AG10803 (cell line): ENCODE measurements around the gene RPS6KA5.

Source experiments
- DNase-seq: peaks from one replicate; pipeline ENCODE4 v3.0.0; 2010; ENCODE audit warnings: low read depth
- H3K4me3 ChIP-seq: 2 replicates; pipeline ENCODE4 v1.5.1; 2011; ENCODE audit warnings: mild to moderate bottlenecking, low read length, control low read depth
- TF ChIP-seq, protein P1 (sequence below): conservative IDR thresholded peaks from 2 replicates; pipeline ENCODE4 v1.5.1; 2011; ENCODE audit warnings: mild to moderate bottlenecking, low read length, control low read depth, inconsistent platforms

RPS6KA5 gene

DNA sequence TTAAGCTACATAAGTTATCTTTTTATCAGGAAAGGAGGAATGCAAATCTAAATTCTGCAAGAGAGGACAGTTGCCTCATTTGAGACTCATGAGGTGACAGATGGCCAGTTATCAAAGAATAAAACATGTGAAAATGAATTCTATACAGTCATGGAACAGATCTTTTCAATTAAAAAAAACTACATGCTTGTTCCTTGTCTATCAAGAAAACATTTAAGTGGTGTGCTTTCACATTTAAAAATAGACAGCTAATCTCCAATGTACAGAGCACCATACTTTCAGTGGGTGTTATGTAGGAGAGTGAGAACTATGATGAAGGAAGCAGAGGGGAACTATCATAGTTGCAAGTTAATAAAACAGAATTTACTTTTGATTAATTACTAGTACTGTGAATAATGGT, 167.5 kb downstream of the RPS6KA5 start:
- H3K4me3 ChIP-seq = no peak overlapping the region
- no peak for DNase-seq
- TF ChIP-seq, protein P1, sequence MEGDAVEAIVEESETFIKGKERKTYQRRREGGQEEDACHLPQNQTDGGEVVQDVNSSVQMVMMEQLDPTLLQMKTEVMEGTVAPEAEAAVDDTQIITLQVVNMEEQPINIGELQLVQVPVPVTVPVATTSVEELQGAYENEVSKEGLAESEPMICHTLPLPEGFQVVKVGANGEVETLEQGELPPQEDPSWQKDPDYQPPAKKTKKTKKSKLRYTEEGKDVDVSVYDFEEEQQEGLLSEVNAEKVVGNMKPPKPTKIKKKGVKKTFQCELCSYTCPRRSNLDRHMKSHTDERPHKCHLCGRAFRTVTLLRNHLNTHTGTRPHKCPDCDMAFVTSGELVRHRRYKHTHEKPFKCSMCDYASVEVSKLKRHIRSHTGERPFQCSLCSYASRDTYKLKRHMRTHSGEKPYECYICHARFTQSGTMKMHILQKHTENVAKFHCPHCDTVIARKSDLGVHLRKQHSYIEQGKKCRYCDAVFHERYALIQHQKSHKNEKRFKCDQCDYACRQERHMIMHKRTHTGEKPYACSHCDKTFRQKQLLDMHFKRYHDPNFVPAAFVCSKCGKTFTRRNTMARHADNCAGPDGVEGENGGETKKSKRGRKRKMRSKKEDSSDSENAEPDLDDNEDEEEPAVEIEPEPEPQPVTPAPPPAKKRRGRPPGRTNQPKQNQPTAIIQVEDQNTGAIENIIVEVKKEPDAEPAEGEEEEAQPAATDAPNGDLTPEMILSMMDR = no peak

DNA sequence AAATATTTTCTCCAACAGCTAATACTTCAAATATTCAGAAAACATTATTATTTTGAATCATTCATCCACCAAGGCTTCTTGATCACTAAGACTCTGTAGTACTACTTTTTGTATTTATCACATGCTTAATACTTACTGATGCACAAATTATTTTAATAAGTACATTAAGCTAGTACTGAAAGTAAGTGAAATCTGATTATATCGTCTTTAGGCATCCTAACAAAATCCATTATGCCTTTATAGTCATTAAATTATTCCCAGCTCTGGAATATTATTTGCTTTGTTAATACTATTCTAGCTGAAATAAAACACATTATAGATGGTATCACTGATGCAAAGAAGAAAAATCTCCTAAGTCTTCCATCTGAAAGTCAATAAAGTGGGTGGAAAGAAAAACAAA, 169.1 kb downstream of the RPS6KA5 start:
- H3K4me3 ChIP-seq = no peak overlapping the region
- no peak for DNase-seq
- TF ChIP-seq, protein P1 = no peak

DNA sequence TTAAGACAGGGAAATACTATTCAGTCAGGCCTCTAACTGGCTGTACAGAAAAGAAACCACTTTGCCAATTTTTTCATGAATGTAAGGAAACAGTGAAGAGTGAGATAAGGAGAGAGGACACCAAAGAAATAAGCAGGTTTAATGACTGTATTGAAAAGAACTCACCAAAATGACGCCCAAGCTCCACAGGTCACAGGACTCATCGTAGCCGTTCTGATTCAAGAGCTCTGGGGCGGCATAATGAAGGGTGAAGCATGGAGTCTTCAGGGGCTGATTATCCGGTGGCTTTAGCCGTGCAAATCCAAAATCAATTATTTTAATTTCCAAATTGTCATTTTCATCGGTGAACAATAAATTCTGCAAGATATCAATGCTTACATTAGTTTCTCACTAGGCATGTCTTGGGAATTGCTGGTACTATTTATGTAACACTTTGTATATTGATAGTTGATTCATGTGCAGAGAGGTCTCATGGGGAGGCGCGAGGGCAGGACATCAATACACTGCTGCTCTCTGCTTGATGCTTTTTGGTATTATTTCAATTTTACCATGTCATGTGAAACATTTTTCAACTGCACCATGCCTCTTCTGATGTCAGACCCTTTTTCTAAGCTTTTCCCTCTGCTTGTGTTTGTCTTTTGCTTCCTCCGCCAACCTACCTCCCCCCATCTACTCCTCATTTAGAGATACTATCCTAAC, 170.0 kb downstream of the RPS6KA5 start:
- H3K4me3 ChIP-seq = no peak overlapping the region
- no peak for DNase-seq
- TF ChIP-seq, protein P1 = no peak

DNA sequence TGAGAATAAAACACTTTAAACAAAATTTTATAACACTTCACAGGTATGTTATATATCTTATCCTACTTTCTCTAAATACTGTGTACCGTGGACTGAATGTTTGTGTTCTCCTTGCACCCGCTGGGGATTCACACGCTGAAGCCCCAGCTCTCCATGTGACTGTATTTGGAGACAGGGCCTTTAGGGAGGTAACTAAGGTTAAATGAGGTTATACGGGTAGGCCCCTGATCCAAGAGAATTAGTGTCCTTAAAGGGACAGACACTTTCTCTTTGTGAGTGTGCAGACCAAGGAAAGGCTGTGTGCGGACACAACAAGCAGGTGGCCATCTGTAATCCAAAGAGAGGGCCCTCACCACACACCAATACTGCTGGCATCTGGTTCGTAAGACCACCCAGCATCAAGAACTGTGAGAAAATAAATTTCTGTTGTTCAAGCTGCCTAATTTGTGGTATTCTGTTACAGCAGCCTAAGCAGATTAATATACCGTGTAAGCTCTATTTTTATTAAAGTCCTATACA, 174.1 kb downstream of the RPS6KA5 start:
- no peak overlapping the region for H3K4me3 ChIP-seq
- TF ChIP-seq, protein P1 = no peak
- DNase-seq = no peak

DNA sequence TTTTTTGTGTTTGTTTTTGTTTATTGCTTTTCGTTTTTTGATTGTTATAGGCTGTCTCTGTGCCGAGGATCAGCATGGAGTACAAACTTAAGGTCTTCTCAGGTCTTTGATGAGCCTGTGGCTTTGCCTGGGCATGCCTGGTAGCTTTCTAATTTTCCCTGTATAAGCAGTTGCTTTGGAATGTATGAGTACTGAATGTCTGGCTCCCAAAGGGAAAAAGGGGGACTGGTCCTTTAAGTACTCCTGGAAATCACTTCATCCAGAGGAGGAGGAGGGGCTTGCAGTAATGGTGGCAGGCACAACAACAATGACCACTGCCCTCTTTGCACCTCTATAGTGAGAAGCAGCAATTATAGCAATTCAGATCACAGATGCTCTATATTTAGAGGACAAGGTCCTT, 176.7 kb downstream of the RPS6KA5 start:
- TF ChIP-seq, protein P1 = no peak
- H3K4me3 ChIP-seq = no peak overlapping the region
- peak; percentile 24 for DNase-seq

DNA sequence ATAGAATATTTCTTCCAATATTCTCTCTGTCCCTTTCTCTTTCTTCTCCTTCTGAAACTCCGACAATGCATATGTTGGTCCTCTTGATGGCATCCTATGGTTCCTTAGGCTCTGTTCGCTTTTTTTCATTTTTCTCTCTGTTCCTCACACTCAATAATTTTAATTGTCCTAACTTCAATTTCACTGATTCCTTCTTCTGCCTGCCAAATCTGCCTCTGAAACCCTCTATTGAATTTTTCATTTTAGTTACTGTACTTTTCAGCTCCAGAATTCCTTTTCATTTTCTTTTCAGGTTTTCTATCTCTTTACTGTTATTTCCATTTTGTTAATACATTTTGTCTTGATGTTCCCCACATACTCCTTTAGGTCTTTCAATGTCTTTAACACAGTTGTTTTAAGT, 177.2 kb downstream of the RPS6KA5 start:
- H3K4me3 ChIP-seq = no peak overlapping the region
- no peak for DNase-seq
- TF ChIP-seq, protein P1 = no peak

DNA sequence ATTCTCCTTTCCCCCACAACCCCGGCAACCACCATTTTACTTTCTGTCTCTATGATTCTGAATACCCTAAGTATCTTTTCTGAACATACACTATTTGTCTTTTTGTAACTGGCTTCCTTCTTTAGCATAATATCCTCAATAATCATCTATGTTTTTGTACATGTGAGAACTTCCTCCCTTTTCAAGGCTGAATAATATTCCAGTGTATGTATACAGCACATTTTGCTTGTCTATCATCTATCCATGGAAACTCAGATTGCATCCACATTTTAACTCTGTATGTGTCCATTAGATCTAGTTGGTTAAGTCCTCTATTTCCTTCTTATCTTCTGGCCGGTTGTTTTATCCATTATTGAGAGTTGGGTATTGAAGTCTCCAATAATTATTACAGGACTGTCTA, 180.2 kb downstream of the RPS6KA5 start:
- TF ChIP-seq, protein P1 = no peak
- no peak overlapping the region for H3K4me3 ChIP-seq
- no peak for DNase-seq
